ENCODE data around the gene MISP3. TPM values are rescaled to one million over a fixed set of nuclear protein-coding genes. Genes with fewer than 3 reads are reported as not detected.

Gene MISP3
- total RNA-seq, 1 experiment from 2014 or later: 3.2 TPM

DNA sequence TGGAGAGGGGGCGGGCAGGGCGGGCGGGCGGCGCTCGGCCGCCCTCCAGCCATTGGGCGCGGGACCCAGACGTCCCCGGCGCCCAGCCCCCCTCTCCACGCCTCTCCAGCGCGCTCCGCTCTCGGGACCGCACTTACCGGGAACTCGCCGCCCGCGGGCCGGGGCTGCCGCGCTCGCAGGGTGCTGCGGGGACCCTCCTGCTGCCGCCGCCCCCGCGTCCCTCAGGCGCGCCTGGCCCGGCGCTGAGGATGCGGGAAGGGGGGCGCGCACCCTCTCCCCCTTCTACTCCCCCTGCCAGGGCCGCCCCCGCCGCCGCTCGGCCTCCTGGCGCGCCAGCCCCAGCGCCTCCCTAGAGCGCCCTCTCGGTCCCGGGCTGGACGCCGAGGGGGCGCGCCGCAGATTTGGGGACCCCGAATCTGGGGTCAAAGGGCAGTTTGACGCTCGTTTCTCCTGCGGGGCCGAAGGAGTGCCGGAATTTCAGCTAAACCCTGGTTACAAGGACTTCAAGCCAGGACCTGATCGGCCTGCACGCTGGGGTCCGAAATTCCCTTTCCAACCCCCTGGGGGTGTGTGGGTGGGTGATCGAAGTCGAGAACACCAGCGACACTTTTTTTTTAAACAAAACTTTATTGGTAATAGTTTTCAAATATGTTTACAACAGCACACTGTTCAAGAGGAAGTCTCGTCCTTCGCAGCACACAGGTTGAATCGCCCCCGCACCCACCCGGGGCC is 18.7 kb downstream of the MISP3 start (continued):
- TF ChIP-seq, protein P1, sequence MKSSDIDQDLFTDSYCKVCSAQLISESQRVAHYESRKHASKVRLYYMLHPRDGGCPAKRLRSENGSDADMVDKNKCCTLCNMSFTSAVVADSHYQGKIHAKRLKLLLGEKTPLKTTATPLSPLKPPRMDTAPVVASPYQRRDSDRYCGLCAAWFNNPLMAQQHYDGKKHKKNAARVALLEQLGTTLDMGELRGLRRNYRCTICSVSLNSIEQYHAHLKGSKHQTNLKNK (CRISPR knock-in tag; IDR thresholded peaks at IDR 0.05): no peak
- TF ChIP-seq ZNF317 (CRISPR knock-in tag; IDR thresholded peaks at IDR 0.05; ENCODE audit: borderline replicate concordance, low read depth): no peak
- TF ChIP-seq, protein P2, sequence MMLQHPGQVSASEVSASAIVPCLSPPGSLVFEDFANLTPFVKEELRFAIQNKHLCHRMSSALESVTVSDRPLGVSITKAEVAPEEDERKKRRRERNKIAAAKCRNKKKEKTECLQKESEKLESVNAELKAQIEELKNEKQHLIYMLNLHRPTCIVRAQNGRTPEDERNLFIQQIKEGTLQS (CRISPR knock-in tag; conservative IDR thresholded peaks at IDR 0.05): no peak
- TF ChIP-seq ZNF512 (CRISPR knock-in tag; IDR thresholded peaks at IDR 0.05; ENCODE audit: borderline replicate concordance): no peak
- no peak for TF ChIP-seq NR3C1 (CRISPR knock-in tag; conservative IDR thresholded peaks at IDR 0.05; ENCODE audit: low read depth)
- TF ChIP-seq PREB (CRISPR knock-in tag; IDR thresholded peaks at IDR 0.05; ENCODE audit: borderline replicate concordance): no peak
- no peak for TF ChIP-seq USF1 (CRISPR knock-in tag; IDR thresholded peaks at IDR 0.05)
- no peak for TF ChIP-seq NFATC4 (CRISPR knock-in tag; IDR thresholded peaks at IDR 0.05)
- TF ChIP-seq IRF2 (CRISPR knock-in tag; IDR thresholded peaks at IDR 0.05; ENCODE audit: borderline replicate concordance, low read depth): no peak
- no peak for TF ChIP-seq AR (CRISPR knock-in tag; IDR thresholded peaks at IDR 0.05)
- no peak for TF ChIP-seq GTF2I (CRISPR knock-in tag; conservative IDR thresholded peaks at IDR 0.05)
- no peak for TF ChIP-seq TCF7 (CRISPR knock-in tag; IDR thresholded peaks at IDR 0.05; ENCODE audit: low read depth)
- TF ChIP-seq E2F5 (CRISPR knock-in tag; IDR thresholded peaks at IDR 0.05): peak; percentile 72; the same call in 1 of the 2 replicates
- TF ChIP-seq ZNF219 (CRISPR knock-in tag; IDR thresholded peaks at IDR 0.05; ENCODE audit: borderline replicate concordance): no peak
- TF ChIP-seq EMX1 (CRISPR knock-in tag; IDR thresholded peaks at IDR 0.05): no peak
- TF ChIP-seq KAT7 (CRISPR knock-in tag; IDR thresholded peaks at IDR 0.05; ENCODE audit: borderline replicate concordance): no peak
- no peak for TF ChIP-seq ELF4 (CRISPR knock-in tag; IDR thresholded peaks at IDR 0.05; ENCODE audit: low read depth)
- no peak for TF ChIP-seq ZNF263 (CRISPR knock-in tag; IDR thresholded peaks at IDR 0.05; ENCODE audit: low read depth)
- no peak for TF ChIP-seq RELA (CRISPR knock-in tag; IDR thresholded peaks at IDR 0.05; ENCODE audit: borderline replicate concordance)
- no peak for TF ChIP-seq ESRRA (CRISPR knock-in tag; IDR thresholded peaks at IDR 0.05; ENCODE audit: borderline replicate concordance)
- TF ChIP-seq RORB (CRISPR knock-in tag; IDR thresholded peaks at IDR 0.05): no peak
- TF ChIP-seq TEAD4 (CRISPR knock-in tag; IDR thresholded peaks at IDR 0.05): no peak
- no peak for TF ChIP-seq ATF2 (CRISPR knock-in tag; IDR thresholded peaks at IDR 0.05; ENCODE audit: borderline replicate concordance, low read depth)
- TF ChIP-seq ZNF121 (CRISPR knock-in tag; IDR thresholded peaks at IDR 0.05): no peak
- TF ChIP-seq ZNF416 (CRISPR knock-in tag; IDR thresholded peaks at IDR 0.05): no peak
- TF ChIP-seq ZNF138 (CRISPR knock-in tag; conservative IDR thresholded peaks at IDR 0.05): no peak
- no peak for TF ChIP-seq ATF6 (CRISPR knock-in tag; IDR thresholded peaks at IDR 0.05)
